ENCODE measurements around the gene CTNS. TPM values are rescaled to one million over a fixed set of nuclear protein-coding genes. Genes with fewer than 3 reads are reported as not detected.

CTNS gene
- total RNA-seq, 1 experiment from 2014 or later, result 15.6 TPM

DNA sequence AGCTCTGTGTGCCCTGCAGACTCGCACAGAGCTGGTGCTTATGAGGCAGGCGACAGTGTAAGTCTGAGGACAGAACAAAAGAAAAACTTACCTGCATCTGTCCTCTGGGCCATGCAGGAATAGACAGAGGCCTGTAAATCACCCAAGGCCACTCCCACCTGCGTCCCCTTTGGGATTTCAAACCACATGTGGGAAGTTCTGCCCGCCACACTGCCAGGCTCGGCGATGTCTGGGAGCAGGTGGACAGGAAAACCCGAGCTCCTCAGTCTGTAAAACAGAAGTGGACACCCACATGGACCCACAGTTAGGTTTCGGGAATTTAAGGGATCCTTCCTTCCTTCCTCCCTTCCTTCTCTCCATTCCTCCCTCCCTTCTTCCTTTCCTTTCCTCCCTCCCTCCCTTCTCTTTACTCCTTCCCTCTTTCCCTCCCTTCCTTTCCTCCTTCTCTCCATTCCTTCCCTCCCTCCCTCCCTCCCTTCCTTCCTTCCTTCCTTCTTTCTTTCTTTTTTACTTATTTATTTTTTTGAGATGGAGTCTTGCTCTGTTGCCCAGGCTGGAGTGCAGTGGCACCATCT is 15.3 kb upstream of the CTNS start:
- H3K36me3 Mint-ChIP-seq (ENCODE audit: insufficient read depth, unreplicated experiment), result peaks cover 36% of the 10 kb centered on the region
- H3K27me3 ChIP-seq (replicated peaks; ENCODE audit: control insufficient read depth, insufficient read depth, low read length), result no peaks in the 10 kb centered on the region
- H3K9me3 Mint-ChIP-seq (ENCODE audit: unreplicated experiment), result no peaks in the 10 kb centered on the region
- no peak overlapping the region for H3K4me3 ChIP-seq (ENCODE audit: low read depth, low read length)
- BruUV-seq (replicated peaks), result no TSS peak
- no peaks in the 10 kb centered on the region for H3K9me3 ChIP-seq
- no peaks in the 10 kb centered on the region for H3K27me3 Mint-ChIP-seq (ENCODE audit: insufficient read depth, unreplicated experiment)
- no peak for DNase-seq
- H3K4me1 ChIP-seq, result no peaks in the 10 kb centered on the region
- intact Hi-C loops (cut with micrococcal nuclease; ENCODE audit: unreplicated experiment), result no loop called here
- CTCF ChIA-PET, result no interaction called here
- no peaks in the 10 kb centered on the region for H3K4me1 Mint-ChIP-seq (ENCODE audit: low read depth, unreplicated experiment)
- no peak overlapping the region for H3K4me3 Mint-ChIP-seq (ENCODE audit: unreplicated experiment)
- TF ChIP-seq, protein P1, sequence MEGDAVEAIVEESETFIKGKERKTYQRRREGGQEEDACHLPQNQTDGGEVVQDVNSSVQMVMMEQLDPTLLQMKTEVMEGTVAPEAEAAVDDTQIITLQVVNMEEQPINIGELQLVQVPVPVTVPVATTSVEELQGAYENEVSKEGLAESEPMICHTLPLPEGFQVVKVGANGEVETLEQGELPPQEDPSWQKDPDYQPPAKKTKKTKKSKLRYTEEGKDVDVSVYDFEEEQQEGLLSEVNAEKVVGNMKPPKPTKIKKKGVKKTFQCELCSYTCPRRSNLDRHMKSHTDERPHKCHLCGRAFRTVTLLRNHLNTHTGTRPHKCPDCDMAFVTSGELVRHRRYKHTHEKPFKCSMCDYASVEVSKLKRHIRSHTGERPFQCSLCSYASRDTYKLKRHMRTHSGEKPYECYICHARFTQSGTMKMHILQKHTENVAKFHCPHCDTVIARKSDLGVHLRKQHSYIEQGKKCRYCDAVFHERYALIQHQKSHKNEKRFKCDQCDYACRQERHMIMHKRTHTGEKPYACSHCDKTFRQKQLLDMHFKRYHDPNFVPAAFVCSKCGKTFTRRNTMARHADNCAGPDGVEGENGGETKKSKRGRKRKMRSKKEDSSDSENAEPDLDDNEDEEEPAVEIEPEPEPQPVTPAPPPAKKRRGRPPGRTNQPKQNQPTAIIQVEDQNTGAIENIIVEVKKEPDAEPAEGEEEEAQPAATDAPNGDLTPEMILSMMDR (IDR thresholded peaks at IDR 0.05; ENCODE audit: insufficient read depth in 1 of 2, low read depth in 1 of 2, low read length in 1 of 2, severe bottlenecking in 1 of 2, unreplicated experiment in 1 of 2), result no peak
- POLR2A ChIA-PET, result no interaction called here
- H3K27ac Mint-ChIP-seq (ENCODE audit: unreplicated experiment), result no peak overlapping the region
- H3K36me3 ChIP-seq (ENCODE audit: control insufficient read depth, insufficient read depth, low read length), result no peaks in the 10 kb centered on the region; the same call in 1 of the 2 replicates

DNA sequence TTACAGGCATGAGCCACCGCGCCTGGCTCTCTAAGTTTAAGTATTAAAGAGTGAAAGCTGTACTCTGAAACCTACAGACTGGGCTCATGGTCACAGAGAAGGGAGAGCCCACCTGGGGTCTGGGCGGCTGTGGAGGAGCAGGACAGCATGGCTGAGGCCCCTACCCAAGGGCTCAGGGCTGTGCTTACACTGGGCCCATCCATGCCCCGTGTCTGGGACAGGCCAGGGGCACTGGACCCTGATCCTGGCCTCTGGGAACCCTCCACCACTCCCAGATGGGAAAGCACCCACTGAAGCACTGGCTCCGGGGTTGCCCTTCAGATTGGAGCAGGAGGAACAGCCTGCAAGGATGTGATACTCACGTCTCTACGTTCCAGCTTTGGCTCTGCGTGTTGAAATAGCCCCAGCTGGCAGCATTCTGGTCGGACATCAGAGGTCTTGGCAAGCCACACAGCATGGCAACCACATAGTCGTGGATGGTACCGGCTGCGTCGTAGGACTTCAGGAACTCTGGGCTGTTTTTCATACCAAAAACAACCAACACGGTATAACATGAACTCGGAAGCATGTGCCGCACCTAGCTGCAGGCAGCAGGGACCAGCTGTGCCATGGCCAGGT is 13.5 kb upstream of the CTNS start:
- Mint-ChIP-seq H3K4me3 (ENCODE audit: unreplicated experiment) (no peak overlapping the region), H3K27me3 (ENCODE audit: insufficient read depth, unreplicated experiment) (no peaks in the 10 kb centered on the region), H3K4me1 (ENCODE audit: low read depth, unreplicated experiment) (no peaks in the 10 kb centered on the region), H3K36me3 (ENCODE audit: insufficient read depth, unreplicated experiment) (peaks cover 27% of the 10 kb centered on the region), H3K9me3 (ENCODE audit: unreplicated experiment) (no peaks in the 10 kb centered on the region), H3K27ac (ENCODE audit: unreplicated experiment) (no peak overlapping the region)
- no peak overlapping the region for H3K4me3 ChIP-seq (ENCODE audit: low read depth, low read length)
- DNase-seq, result no peak
- H3K36me3 ChIP-seq (ENCODE audit: control insufficient read depth, insufficient read depth, low read length), result no peaks in the 10 kb centered on the region; the same call in 1 of the 2 replicates
- H3K4me1 ChIP-seq, result no peaks in the 10 kb centered on the region
- intact Hi-C loops (cut with micrococcal nuclease; ENCODE audit: unreplicated experiment), result no loop called here
- TF ChIP-seq, protein P1 (IDR thresholded peaks at IDR 0.05; ENCODE audit: insufficient read depth in 1 of 2, low read depth in 1 of 2, low read length in 1 of 2, severe bottlenecking in 1 of 2, unreplicated experiment in 1 of 2), result no peak
- H3K9me3 ChIP-seq, result no peaks in the 10 kb centered on the region
- no peaks in the 10 kb centered on the region for H3K27me3 ChIP-seq (replicated peaks; ENCODE audit: control insufficient read depth, insufficient read depth, low read length)
- POLR2A ChIA-PET, result no interaction called here
- CTCF ChIA-PET, result no interaction called here
- no TSS peak for BruUV-seq (replicated peaks)

GRCh38 chr17:3626831-3627768 is 9.5 kb upstream of the CTNS start:
- Mint-ChIP-seq H3K27me3 (ENCODE audit: insufficient read depth, unreplicated experiment) (no peaks in the 10 kb centered on the region), H3K27ac (ENCODE audit: unreplicated experiment) (no peak overlapping the region), H3K9me3 (ENCODE audit: unreplicated experiment) (no peaks in the 10 kb centered on the region), H3K4me3 (ENCODE audit: unreplicated experiment) (no peak overlapping the region), H3K36me3 (ENCODE audit: insufficient read depth, unreplicated experiment) (peaks cover 13% of the 10 kb centered on the region), H3K4me1 (ENCODE audit: low read depth, unreplicated experiment) (no peaks in the 10 kb centered on the region)
- Histone ChIP-seq H3K4me3 (ENCODE audit: low read depth, low read length) (no peak overlapping the region), H3K27me3 (replicated peaks; ENCODE audit: control insufficient read depth, insufficient read depth, low read length) (no peaks in the 10 kb centered on the region), H3K36me3 (ENCODE audit: control insufficient read depth, insufficient read depth, low read length) (no peaks in the 10 kb centered on the region; the same call in 1 of the 2 replicates), H3K4me1 (no peaks in the 10 kb centered on the region), H3K9me3 (no peaks in the 10 kb centered on the region)
- CTCF ChIA-PET, result no interaction called here
- TF ChIP-seq, protein P1 (IDR thresholded peaks at IDR 0.05; ENCODE audit: insufficient read depth in 1 of 2, low read depth in 1 of 2, low read length in 1 of 2, severe bottlenecking in 1 of 2, unreplicated experiment in 1 of 2), result no peak
- intact Hi-C loops (cut with micrococcal nuclease; ENCODE audit: unreplicated experiment), result no loop called here
- no TSS peak for BruUV-seq (replicated peaks)
- DNase-seq, result no peak
- POLR2A ChIA-PET, result no interaction called here
